ENCODE data around the gene DTNB. TPM values are rescaled to one million over a fixed set of nuclear protein-coding genes. Genes with fewer than 3 reads are reported as not detected.

The DTNB gene
- total RNA-seq, 1 donor from 2014 or later = 17.9 TPM

DNA sequence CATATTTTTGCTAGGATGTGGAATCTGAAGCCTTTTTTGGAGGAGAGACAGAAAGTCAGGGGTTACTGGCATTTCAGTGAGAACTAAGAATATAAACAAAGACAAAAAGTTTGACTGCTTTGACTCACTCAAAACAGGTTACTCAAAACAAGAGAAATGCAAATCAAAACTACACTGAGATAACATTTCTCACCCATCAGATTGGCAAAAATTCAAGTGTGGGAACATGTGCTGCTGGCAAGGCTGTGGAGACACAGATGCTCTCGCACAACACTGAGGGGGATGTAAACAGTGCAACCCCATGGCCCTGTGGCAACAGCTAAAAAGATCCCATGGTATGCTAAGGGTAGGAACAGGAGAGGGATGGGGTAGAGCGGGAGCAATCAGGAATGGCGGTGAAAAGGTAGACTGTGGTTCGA, 86.6 kb downstream of the DTNB start:
- intact Hi-C loops (cut with DNase I) = no loop called here
- Histone ChIP-seq H3K27me3 (no peaks in the 10 kb centered on the region), H3K27ac (no peak overlapping the region), H3K4me1 (no peaks in the 10 kb centered on the region), H3K36me3 (no peaks in the 10 kb centered on the region), H3K4me3 (no peak overlapping the region), H3K9me3 (no peaks in the 10 kb centered on the region)
- no peak for DNase-seq (ENCODE audit: extremely low spot score in 2 of 2)
- TF ChIP-seq POLR2A (IDR thresholded peaks at IDR 0.05) (no peak), POLR2AphosphoS5 (IDR thresholded peaks at IDR 0.05; ENCODE audit: insufficient read depth in 1 of 2, low read depth in 1 of 2) (no peak)
- TF ChIP-seq, protein P1, sequence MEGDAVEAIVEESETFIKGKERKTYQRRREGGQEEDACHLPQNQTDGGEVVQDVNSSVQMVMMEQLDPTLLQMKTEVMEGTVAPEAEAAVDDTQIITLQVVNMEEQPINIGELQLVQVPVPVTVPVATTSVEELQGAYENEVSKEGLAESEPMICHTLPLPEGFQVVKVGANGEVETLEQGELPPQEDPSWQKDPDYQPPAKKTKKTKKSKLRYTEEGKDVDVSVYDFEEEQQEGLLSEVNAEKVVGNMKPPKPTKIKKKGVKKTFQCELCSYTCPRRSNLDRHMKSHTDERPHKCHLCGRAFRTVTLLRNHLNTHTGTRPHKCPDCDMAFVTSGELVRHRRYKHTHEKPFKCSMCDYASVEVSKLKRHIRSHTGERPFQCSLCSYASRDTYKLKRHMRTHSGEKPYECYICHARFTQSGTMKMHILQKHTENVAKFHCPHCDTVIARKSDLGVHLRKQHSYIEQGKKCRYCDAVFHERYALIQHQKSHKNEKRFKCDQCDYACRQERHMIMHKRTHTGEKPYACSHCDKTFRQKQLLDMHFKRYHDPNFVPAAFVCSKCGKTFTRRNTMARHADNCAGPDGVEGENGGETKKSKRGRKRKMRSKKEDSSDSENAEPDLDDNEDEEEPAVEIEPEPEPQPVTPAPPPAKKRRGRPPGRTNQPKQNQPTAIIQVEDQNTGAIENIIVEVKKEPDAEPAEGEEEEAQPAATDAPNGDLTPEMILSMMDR (IDR thresholded peaks at IDR 0.05) = no peak

DNA sequence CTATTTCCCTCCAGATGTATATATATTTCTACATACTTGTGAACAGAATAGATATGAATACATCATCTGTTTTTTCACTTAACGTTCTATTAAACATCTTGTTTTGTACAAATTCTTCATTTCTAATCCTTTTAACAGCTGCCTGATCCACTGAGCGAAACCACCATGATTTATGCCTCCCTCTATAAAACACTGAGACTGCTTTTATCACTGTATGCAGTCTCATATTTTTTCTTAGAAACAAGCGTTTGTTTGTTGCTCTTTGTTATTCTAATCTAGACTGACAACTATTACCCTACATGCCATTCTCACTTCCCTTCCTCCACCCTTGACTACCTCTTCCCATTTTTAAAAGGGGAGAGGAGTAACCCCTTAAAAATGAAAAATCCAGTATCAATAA, 88.2 kb downstream of the DTNB start:
- Histone ChIP-seq H3K36me3 (no peaks in the 10 kb centered on the region), H3K27ac (no peak overlapping the region), H3K9me3 (no peaks in the 10 kb centered on the region), H3K4me3 (no peak overlapping the region), H3K27me3 (no peaks in the 10 kb centered on the region), H3K4me1 (no peaks in the 10 kb centered on the region)
- no peak for TF ChIP-seq POLR2A (IDR thresholded peaks at IDR 0.05)
- TF ChIP-seq POLR2AphosphoS5 (IDR thresholded peaks at IDR 0.05; ENCODE audit: insufficient read depth in 1 of 2, low read depth in 1 of 2) = no peak
- TF ChIP-seq, protein P1 (IDR thresholded peaks at IDR 0.05) = no peak
- intact Hi-C loops (cut with DNase I) = no loop called here
- no peak for DNase-seq (ENCODE audit: extremely low spot score in 2 of 2)

DNA sequence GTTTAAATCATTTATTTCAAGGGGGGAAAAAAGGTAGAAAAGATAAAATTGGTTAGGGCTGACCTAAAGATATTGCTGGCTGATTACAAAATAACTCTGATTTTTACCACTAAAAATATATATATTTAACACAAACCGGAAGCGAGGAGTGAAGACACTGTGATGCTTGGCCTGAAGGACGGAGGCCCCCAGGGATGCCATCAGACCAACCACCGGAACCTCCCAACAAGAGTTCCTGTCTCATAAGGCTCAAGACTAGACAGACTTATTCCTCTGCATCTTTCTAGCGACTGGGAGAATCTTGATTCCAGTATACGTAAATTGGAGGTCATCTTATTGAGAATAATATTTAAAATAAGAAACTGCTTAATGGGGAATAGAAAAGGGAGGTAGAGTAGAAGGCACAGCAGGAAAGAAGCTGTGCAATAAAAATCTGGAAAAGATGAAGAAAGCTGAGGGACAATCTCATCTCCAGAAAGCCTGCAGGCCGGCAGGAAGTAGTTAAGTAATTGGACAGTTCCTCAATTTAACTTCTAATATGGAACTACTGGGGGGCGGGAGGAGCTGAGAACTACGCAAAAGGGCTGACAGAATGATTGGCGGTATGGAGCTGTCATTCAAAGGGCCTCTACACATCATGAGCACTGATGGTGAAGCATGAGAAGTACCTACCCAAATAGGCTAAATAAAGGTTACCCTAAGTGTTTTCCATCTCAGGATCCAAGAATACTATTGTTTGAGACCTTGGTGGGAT, 91.1 kb downstream of the DTNB start:
- DNase-seq (ENCODE audit: extremely low spot score in 2 of 2) = no peak

DNA sequence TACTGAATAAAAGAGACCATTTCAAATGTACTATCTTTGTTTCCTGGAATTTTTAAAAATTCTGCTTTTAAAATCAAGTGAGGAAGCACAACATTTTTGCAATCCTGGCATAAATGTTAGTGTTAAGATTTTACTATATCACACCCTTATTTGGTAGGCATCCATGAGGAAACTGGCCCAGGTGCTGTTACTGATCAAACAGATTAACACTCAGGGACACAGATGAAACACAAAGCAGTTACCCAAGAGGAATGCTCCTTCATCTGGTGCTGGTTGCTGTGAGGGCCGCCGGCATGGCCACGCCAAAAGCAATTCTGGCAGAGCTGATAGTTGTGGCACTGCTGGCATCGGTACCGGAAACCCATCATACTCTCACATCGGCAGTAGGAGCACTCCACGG, 96.8 kb downstream of the DTNB start:
- Histone ChIP-seq H3K36me3 (no peaks in the 10 kb centered on the region), H3K27me3 (no peaks in the 10 kb centered on the region), H3K4me1 (no peaks in the 10 kb centered on the region), H3K9me3 (no peaks in the 10 kb centered on the region), H3K4me3 (no peak overlapping the region), H3K27ac (no peak overlapping the region)
- TF ChIP-seq POLR2AphosphoS5 (IDR thresholded peaks at IDR 0.05; ENCODE audit: insufficient read depth in 1 of 2, low read depth in 1 of 2) (no peak), POLR2A (IDR thresholded peaks at IDR 0.05) (no peak)
- TF ChIP-seq, protein P1 (IDR thresholded peaks at IDR 0.05) = no peak
- intact Hi-C loops (cut with DNase I) = no loop called here
- no peak for DNase-seq (ENCODE audit: extremely low spot score in 2 of 2)

More for the DNA sequence above, 91.1 kb downstream of the DTNB start:
- no peaks in the 10 kb centered on the region for H3K36me3 ChIP-seq
- no peak overlapping the region for H3K4me3 ChIP-seq
- H3K27me3 ChIP-seq = no peaks in the 10 kb centered on the region
- H3K4me1 ChIP-seq = no peaks in the 10 kb centered on the region
- intact Hi-C loops (cut with DNase I) = no loop called here
- no peak overlapping the region for H3K27ac ChIP-seq
- no peaks in the 10 kb centered on the region for H3K9me3 ChIP-seq
- TF ChIP-seq POLR2A (IDR thresholded peaks at IDR 0.05) (no peak), POLR2AphosphoS5 (IDR thresholded peaks at IDR 0.05; ENCODE audit: insufficient read depth in 1 of 2, low read depth in 1 of 2) (no peak)
- TF ChIP-seq, protein P1 (IDR thresholded peaks at IDR 0.05) = no peak

DNA sequence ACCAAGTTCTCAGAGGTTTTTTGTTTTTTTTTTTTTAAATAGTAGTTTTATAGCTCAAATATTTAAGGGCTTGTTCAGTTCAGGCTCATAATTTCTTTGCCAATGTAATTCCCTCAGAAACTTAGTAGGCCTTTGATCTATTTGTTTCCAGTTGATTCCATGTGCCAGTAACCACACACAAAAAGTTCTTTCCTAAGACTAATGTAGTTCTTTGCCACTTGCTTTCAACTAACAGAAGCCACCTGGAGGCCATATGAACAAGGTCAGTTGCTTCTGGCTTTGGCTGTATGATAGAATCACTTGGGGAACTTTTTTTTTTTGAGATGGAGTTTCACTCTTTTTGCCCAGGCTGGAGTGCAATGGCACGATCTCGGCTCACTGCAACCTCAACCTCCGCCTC, 100.7 kb downstream of the DTNB start:
- Histone ChIP-seq H3K4me1 (no peaks in the 10 kb centered on the region), H3K27me3 (no peaks in the 10 kb centered on the region), H3K27ac (no peak overlapping the region), H3K4me3 (no peak overlapping the region), H3K9me3 (no peaks in the 10 kb centered on the region), H3K36me3 (no peaks in the 10 kb centered on the region)
- TF ChIP-seq POLR2A (IDR thresholded peaks at IDR 0.05) (no peak), POLR2AphosphoS5 (IDR thresholded peaks at IDR 0.05; ENCODE audit: insufficient read depth in 1 of 2, low read depth in 1 of 2) (no peak)
- TF ChIP-seq, protein P1 (IDR thresholded peaks at IDR 0.05) = no peak
- intact Hi-C loops (cut with DNase I) = no loop called here
- DNase-seq (ENCODE audit: extremely low spot score in 2 of 2) = no peak

All from vagina (tissue), 2 donors.